22Rv1 (cell line): ENCODE measurements around the gene P2RY8.

Experiments used
- CTCF ChIP-seq: fragments of 450-650 bp; IDR thresholded peaks from 2 replicates; pipeline ENCODE4 v1.5.1; 2017; ENCODE audit warnings: mild to moderate bottlenecking
- ZFX ChIP-seq: fragments of 450-650 bp; IDR thresholded peaks from 2 replicates; pipeline ENCODE4 v1.6.1; 2017; ENCODE audit warnings: antibody characterized with exemption, borderline replicate concordance

- TF ChIP-seq CTCF (no peak), ZFX (no peak)
Observed at GRCh38 chrX:1496076-1496475, 40.9 kb downstream of the P2RY8 start.
